Measurements from ENCODE around the gene SAMD4B. TPM values are rescaled to one million over a fixed set of nuclear protein-coding genes. Genes with fewer than 3 reads are reported as not detected.

SAMD4B gene
- total RNA-seq, 1 donor from 2014 or later, result 104 TPM

GRCh38 chr19:39397360-39398296, 55.4 kb downstream of the SAMD4B start:
- DNase-seq (ENCODE audit: low spot score), result peak; percentile 90

GRCh38 chr19:39398297-39398864, 56.2 kb downstream of the SAMD4B start:
- peak; percentile 79 for DNase-seq (ENCODE audit: low spot score)

GRCh38 chr19:39399668-39400050, 57.4 kb downstream of the SAMD4B start:
- DNase-seq (ENCODE audit: low spot score), result no peak

GRCh38 chr19:39400061-39400460, 57.8 kb downstream of the SAMD4B start:
- DNase-seq (ENCODE audit: low spot score), result no peak

- no peak for DNase-seq (ENCODE audit: low spot score)
These were observed 58.9 kb downstream of the SAMD4B start for GRCh38 chr19:39401070-39401548.

- DNase-seq (ENCODE audit: low spot score), result peak; percentile 69
These were observed 59.5 kb downstream of the SAMD4B start for GRCh38 chr19:39401549-39402345.

GRCh38 chr19:39402346-39403300, 60.4 kb downstream of the SAMD4B start:
- peak; percentile 96 for DNase-seq (ENCODE audit: low spot score)

- peak; percentile 99 for DNase-seq (ENCODE audit: low spot score)
These were observed 61.4 kb downstream of the SAMD4B start for GRCh38 chr19:39403331-39404312.

GRCh38 chr19:39405261-39405957, 63.2 kb downstream of the SAMD4B start:
- DNase-seq (ENCODE audit: low spot score), result no peak

- no peak for DNase-seq (ENCODE audit: low spot score)
These were observed 63.9 kb downstream of the SAMD4B start for GRCh38 chr19:39405958-39406655.

GRCh38 chr19:39406656-39407409, 64.6 kb downstream of the SAMD4B start, which contains the start of gene ZFP36:
ZFP36 (plus strand) TSS chr19:39406847; CDS start chr19:39406905, 58 bp downstream.
- peak; percentile 95 for DNase-seq (ENCODE audit: low spot score)

- DNase-seq (ENCODE audit: low spot score), result peak; percentile 85
These were observed 65.1 kb downstream of the SAMD4B start for GRCh38 chr19:39407410-39407659.

GRCh38 chr19:39407660-39408391, 65.6 kb downstream of the SAMD4B start:
- DNase-seq (ENCODE audit: low spot score), result peak; percentile 68

GRCh38 chr19:39408392-39409207, 66.4 kb downstream of the SAMD4B start:
- DNase-seq (ENCODE audit: low spot score), result no peak

- DNase-seq (ENCODE audit: low spot score), result peak; percentile 96
These were observed 67.2 kb downstream of the SAMD4B start for GRCh38 chr19:39409208-39410016.
